Osteoblast (primary cell): Measurements from ENCODE around the gene MAPKAPK5. TPM values are rescaled to one million over a fixed set of nuclear protein-coding genes. Genes with fewer than 3 reads are reported as not detected.

Experiments
- DNase-seq: peaks from one replicate; pipeline ENCODE4 v3.0.0; 2011; ENCODE audit warnings: low spot score, mixed read lengths; ENCODE audit not compliant: insufficient read length; ENCODE audit errors: missing footprints
- H2AFZ ChIP-seq: 2 replicates; pipeline ENCODE4 v1.6.0; 2011; ENCODE audit warnings: mild to moderate bottlenecking, low read length
- H3K27ac ChIP-seq: 2 replicates; pipeline ENCODE4 v1.5.1; 2011; ENCODE audit warnings: mild to moderate bottlenecking, low read depth, low read length, moderate library complexity
- H3K27me3 ChIP-seq: 2 replicates; pipeline ENCODE4 v1.6.0; 2012; ENCODE audit warnings: mild to moderate bottlenecking, control low read depth, inconsistent platforms, low read length, moderate library complexity; ENCODE audit not compliant: insufficient read depth
- H3K36me3 ChIP-seq: 2 replicates; pipeline ENCODE4 v1.5.1; 2011; ENCODE audit warnings: mild to moderate bottlenecking, low read length, control low read depth, moderate library complexity; ENCODE audit not compliant: insufficient read depth
- H3K4me1 ChIP-seq: 2 replicates; pipeline ENCODE4 v1.5.1; 2011; ENCODE audit warnings: mild to moderate bottlenecking, low read length, control low read depth, moderate library complexity; ENCODE audit not compliant: insufficient read depth
- H3K4me2 ChIP-seq: 2 replicates; pipeline ENCODE4 v1.6.0; 2011; ENCODE audit warnings: mild to moderate bottlenecking, low read length; ENCODE audit not compliant: insufficient read depth
- H3K4me3 ChIP-seq: fragments of 200-600 bp; sonication (generic); 3 replicates; pipeline ENCODE4 v1.5.1; 2012; ENCODE audit warnings: mild to moderate bottlenecking, low read length, inconsistent platforms; ENCODE audit not compliant: insufficient read depth
- H3K79me2 ChIP-seq: 2 replicates; pipeline ENCODE4 v1.6.0; 2012; ENCODE audit warnings: mild to moderate bottlenecking, low read length, control low read depth, inconsistent platforms; ENCODE audit not compliant: insufficient read depth
- H3K9me3 ChIP-seq: 2 replicates; pipeline ENCODE4 v1.5.1; 2011; ENCODE audit warnings: low read depth, low read length, control low read depth
- H4K20me1 ChIP-seq: 2 replicates; pipeline ENCODE4 v1.6.0; 2012; ENCODE audit warnings: mild to moderate bottlenecking, low read length, control low read depth; ENCODE audit not compliant: insufficient read depth
- total RNA-seq: library from RNA; depleted of rRNA; stranded (reverse); fragments of >200 nt; gene quantifications from 2 replicates; pipeline ENCODE4 v1.2.3, GENCODE V29; 2012
- TF ChIP-seq, protein P1 (sequence below): IDR thresholded peaks from 2 replicates; pipeline ENCODE4 v1.5.1; 2011; ENCODE audit warnings: mild to moderate bottlenecking, low read depth, low read length, moderate library complexity; ENCODE audit errors: extremely low read depth

Gene MAPKAPK5
- total RNA-seq, 1 donor: 32.9 TPM

DNA sequence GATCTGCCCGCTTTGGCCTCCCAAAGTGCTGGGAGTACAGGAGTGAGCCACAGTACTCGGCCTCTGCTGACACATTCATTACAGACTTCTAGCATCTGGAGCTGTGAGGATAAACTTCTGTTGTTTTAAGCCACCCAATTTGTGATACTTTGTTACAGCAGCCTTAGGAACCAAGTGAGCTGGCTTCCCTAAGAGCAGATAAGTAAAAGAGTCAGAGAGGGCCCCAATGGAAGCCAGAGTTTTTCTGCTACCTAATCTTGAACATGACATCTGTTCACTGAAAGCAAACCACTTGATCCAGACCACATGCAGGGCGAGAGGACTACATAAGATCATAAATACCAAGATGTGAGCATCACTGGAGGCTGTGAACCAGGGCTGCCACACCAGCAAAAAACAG is 3.7 kb upstream of the MAPKAPK5 start:
- peaks cover 8% of the 10 kb centered on the region for H3K36me3 ChIP-seq
- H2AFZ ChIP-seq: no peak overlapping the region
- H3K27me3 ChIP-seq: no peaks in the 10 kb centered on the region
- H3K9me3 ChIP-seq: no peaks in the 10 kb centered on the region
- peaks cover 37% of the 10 kb centered on the region for H3K79me2 ChIP-seq
- peaks cover 14% of the 10 kb centered on the region for H3K4me1 ChIP-seq
- peaks cover 9% of the 10 kb centered on the region for H4K20me1 ChIP-seq
- DNase-seq: no peak
- no peak overlapping the region for H3K27ac ChIP-seq
- TF ChIP-seq, protein P1, sequence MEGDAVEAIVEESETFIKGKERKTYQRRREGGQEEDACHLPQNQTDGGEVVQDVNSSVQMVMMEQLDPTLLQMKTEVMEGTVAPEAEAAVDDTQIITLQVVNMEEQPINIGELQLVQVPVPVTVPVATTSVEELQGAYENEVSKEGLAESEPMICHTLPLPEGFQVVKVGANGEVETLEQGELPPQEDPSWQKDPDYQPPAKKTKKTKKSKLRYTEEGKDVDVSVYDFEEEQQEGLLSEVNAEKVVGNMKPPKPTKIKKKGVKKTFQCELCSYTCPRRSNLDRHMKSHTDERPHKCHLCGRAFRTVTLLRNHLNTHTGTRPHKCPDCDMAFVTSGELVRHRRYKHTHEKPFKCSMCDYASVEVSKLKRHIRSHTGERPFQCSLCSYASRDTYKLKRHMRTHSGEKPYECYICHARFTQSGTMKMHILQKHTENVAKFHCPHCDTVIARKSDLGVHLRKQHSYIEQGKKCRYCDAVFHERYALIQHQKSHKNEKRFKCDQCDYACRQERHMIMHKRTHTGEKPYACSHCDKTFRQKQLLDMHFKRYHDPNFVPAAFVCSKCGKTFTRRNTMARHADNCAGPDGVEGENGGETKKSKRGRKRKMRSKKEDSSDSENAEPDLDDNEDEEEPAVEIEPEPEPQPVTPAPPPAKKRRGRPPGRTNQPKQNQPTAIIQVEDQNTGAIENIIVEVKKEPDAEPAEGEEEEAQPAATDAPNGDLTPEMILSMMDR: no peak
- H3K4me3 ChIP-seq: no peak overlapping the region
- H3K4me2 ChIP-seq: no peak overlapping the region

DNA sequence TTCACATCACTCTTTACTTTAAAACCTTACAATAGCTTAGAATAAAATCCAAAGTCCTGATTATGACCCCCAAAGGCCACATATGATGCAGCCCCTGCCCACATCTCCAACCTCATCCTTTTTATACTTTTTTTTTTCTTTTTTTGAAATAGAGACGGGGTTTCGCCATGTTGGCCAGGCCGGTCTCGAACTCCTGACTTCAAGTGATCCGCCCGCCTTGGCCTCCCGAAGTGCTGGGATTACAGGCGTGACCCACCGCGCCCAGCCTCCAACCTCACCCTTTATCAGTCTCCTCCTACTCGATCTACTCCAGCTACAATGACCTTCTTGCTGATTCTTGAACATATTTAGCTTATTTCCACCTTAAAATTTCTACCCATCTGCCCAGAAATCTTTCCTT is 1.2 kb upstream of the MAPKAPK5 start:
- Histone ChIP-seq H3K36me3 (peaks cover 15% of the 10 kb centered on the region), H2AFZ (peak overlapping the region; percentile 99), H3K4me1 (peaks cover 18% of the 10 kb centered on the region), H4K20me1 (peaks cover 14% of the 10 kb centered on the region), H3K4me3 (peak overlapping the region; percentile 97), H3K9me3 (no peaks in the 10 kb centered on the region), H3K27me3 (no peaks in the 10 kb centered on the region), H3K4me2 (peak overlapping the region; percentile 94), H3K27ac (peak overlapping the region; percentile 85), H3K79me2 (peaks cover 61% of the 10 kb centered on the region)
- no peak for DNase-seq
- TF ChIP-seq, protein P1: no peak

DNA sequence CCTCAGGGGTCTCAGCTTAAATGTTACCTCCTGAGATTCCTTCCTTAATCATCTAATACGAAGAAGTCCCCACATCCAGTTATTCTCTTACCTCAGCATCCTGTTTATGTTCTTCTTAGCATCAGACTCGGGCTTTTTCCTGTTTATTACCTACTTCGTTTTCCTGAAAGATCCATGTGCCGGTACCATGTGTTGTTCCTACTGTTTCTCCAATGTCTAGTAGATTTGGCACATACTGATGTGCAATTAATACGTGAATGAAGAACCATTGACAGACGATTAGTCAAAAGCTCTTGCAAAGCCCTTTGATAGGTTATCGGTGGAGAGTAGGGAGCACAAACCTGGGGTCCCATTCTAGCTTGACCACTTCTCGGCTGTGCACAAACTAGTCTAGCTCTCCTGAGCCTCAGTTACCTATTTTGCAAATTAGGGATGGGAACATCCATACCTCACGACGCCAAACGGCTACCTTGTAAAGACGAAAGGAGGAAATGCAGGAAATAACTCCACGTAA is 735 bp upstream of the MAPKAPK5 start:
- H3K27ac ChIP-seq: peak overlapping the region; percentile 85
- peak overlapping the region; percentile 97 for H3K4me3 ChIP-seq
- TF ChIP-seq, protein P1: no peak
- H2AFZ ChIP-seq: peak overlapping the region; percentile 99
- peaks cover 15% of the 10 kb centered on the region for H3K36me3 ChIP-seq
- peak overlapping the region; percentile 94 for H3K4me2 ChIP-seq
- H3K9me3 ChIP-seq: no peaks in the 10 kb centered on the region
- H3K27me3 ChIP-seq: no peaks in the 10 kb centered on the region
- H3K4me1 ChIP-seq: peaks cover 22% of the 10 kb centered on the region
- H3K79me2 ChIP-seq: peaks cover 66% of the 10 kb centered on the region
- DNase-seq: peak; percentile 80
- peaks cover 18% of the 10 kb centered on the region for H4K20me1 ChIP-seq

DNA sequence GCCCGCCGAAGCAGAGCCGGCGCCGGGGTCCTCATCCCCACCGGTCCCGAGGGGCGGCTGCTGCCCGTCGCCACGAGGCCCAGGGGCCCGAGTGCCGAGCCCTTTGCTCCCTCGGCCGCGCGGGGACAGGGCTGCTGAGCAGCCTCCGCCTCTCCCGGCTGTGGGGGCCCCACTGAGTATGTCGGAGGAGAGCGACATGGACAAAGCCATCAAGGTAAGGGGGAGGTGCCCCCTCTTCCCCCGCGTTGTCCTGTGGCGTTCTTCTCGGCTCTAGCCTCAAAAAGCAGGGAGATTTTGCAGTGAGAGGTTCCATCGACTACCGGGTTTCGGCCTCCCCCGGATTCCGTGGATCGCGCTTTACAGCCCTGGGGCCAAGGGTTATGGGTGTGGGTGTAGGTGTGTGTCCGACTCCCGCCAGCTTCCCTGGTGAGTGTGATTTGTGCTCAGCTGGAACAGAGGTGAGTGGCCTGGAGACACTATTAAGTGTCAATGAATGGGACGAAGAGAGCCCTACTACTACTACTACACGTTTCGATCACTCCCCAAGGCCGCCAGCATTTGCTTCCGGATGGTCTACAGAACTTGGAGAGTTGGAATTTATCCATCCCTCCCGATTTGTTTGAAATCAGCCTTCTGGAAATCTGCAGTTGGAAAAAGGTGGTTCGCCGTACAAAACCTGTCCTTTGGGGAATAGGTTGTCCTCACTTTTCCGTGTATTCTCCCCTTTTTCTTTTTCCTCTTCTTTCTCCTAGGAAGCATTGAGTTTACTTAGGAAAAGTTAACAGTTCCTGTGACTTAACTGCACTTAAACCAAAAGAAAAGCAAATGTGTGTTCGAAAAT is 748 bp downstream of the MAPKAPK5 start:
- Histone ChIP-seq H3K79me2 (peaks cover 79% of the 10 kb centered on the region), H3K27ac (peak overlapping the region; percentile 85), H3K4me2 (peak overlapping the region; percentile 94), H2AFZ (peak overlapping the region; percentile 99), H3K27me3 (no peaks in the 10 kb centered on the region), H4K20me1 (peaks cover 20% of the 10 kb centered on the region), H3K4me1 (peaks cover 26% of the 10 kb centered on the region), H3K4me3 (peak overlapping the region; percentile 97), H3K36me3 (peaks cover 15% of the 10 kb centered on the region), H3K9me3 (no peaks in the 10 kb centered on the region)
- TF ChIP-seq, protein P1: no peak
- DNase-seq: no peak
